Common myeloid progenitor, CD34-positive (primary cell): Measurements from ENCODE around the gene CFAP74.
A peak's percentile ranks its signal among the peaks of the same experiment; 100 is the strongest.

Source experiments
- CTCF ChIA-PET: fragments of 350-600 bp; sonication (Branson Sonifier 250); formaldehyde crosslinking; loops from one replicate; lab custom pipeline; 2021; ENCODE audit warnings: antibody characterized with exemption; lab: Charles Lee
- POLR2A ChIA-PET: fragments of 350-600 bp; sonication (Branson Sonifier 250); formaldehyde crosslinking; loops from one replicate; lab custom pipeline; 2021; ENCODE audit warnings: antibody characterized with exemption; lab: Charles Lee
- DNase-seq, 3 donors: peaks; one replicate each; pipeline versions ENCODE4 v3.0.0 to v3.0.0-alpha.2; 2013
- H3K27ac ChIP-seq, 2 experiments: 1 replicate in 1 of 2; 2 replicates in 1 of 2; pipeline ENCODE4 v1.7.0; 2013; ENCODE audit warnings: inconsistent platforms in 2 of 2, low read length in 2 of 2, mild to moderate bottlenecking in 2 of 2, low read depth in 1 of 2, moderate library complexity in 1 of 2; ENCODE audit not compliant: severe bottlenecking in 2 of 2, insufficient read depth in 1 of 2, poor library complexity in 1 of 2
- H3K27me3 ChIP-seq, 5 experiments: replicated peaks in 2 of 5; 1 replicate in 3 of 5; 2 replicates in 2 of 5; pipeline versions ENCODE4 v1.6.1 to v1.7.0; 2013; ENCODE audit warnings: low read length in 4 of 5, mild to moderate bottlenecking in 2 of 5, moderate library complexity in 2 of 5, inconsistent platforms in 1 of 5; ENCODE audit not compliant: insufficient read depth in 5 of 5, control insufficient read depth in 4 of 5
- H3K36me3 ChIP-seq, 4 experiments: 1 replicate in 2 of 4; 2 replicates in 2 of 4; pipeline versions ENCODE4 v1.6.1 to v1.7.0; 2013; ENCODE audit warnings: low read length in 3 of 4, control low read depth in 1 of 4, mild to moderate bottlenecking in 1 of 4; ENCODE audit not compliant: control insufficient read depth in 4 of 4, insufficient read depth in 4 of 4
- H3K4me1 ChIP-seq, 4 experiments: 1 replicate in 3 of 4; 2 replicates in 1 of 4; pipeline versions ENCODE4 v1.6.1 to v1.7.1; 2013; ENCODE audit warnings: low read length in 3 of 4, mild to moderate bottlenecking in 3 of 4, control low read depth in 1 of 4, inconsistent platforms in 1 of 4, moderate library complexity in 1 of 4; ENCODE audit not compliant: control insufficient read depth in 4 of 4, insufficient read depth in 4 of 4; ENCODE audit errors: control extremely low read depth in 1 of 4
- H3K4me3 ChIP-seq, 7 experiments: 1 replicate in 4 of 7; 2 replicates in 3 of 7; pipeline versions ENCODE4 v1.5.1 to v1.7.0; 2013; ENCODE audit warnings: mild to moderate bottlenecking in 7 of 7, low read length in 6 of 7, moderate library complexity in 6 of 7, inconsistent platforms in 2 of 7, low read depth in 2 of 7, control low read depth in 1 of 7; ENCODE audit not compliant: insufficient read depth in 4 of 7, control insufficient read depth in 1 of 7; ENCODE audit errors: extremely low read depth in 1 of 7
- H3K9me3 ChIP-seq, 5 experiments: 1 replicate in 4 of 5; 2 replicates in 1 of 5; pipeline versions ENCODE4 v1.6.1 to v1.7.1; 2013; ENCODE audit warnings: low read length in 4 of 5, mild to moderate bottlenecking in 2 of 5, inconsistent platforms in 1 of 5, low read depth in 1 of 5, moderate library complexity in 1 of 5; ENCODE audit not compliant: control insufficient read depth in 4 of 5, insufficient read depth in 2 of 5; ENCODE audit errors: control extremely low read depth in 1 of 5
- WGBS: methylation state at CpG from one replicate; pipeline ENCODE4 v1.1.5; 2013; ENCODE audit not compliant: insufficient coverage; 5-methylcytosine and 5-hydroxymethylcytosine counted together

The CFAP74 gene

DNA sequence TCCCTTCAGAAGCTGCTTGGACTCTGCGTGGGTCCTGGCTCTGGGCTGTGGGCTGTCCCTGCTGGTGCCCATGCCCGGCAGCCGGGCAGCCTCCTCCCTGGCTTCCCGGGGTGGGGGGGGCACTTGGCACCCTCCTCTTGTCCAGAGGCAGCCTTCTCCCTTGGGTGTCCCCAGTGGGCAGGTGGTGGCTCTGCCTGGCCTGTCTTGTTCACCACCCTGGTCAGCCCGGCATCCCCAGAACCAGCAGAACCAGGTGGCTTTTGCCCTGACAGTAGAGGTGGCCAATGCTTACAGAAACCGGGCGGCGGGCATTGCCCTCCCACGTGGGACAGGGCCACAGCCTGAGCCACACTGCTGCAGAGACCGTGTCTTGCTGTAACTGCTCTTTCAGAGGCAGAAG is 38.0 kb downstream of the CFAP74 start:
- H3K27me3 ChIP-seq = peaks cover 0 to 22% (median 1%) of the 10 kb centered on the region in 5 experiments
- H3K4me3 ChIP-seq = no peak overlapping the region
- H3K4me1 ChIP-seq = no peaks in the 10 kb centered on the region
- WGBS = 88% methylated on average over 10 of the region's 10 CpGs
- CTCF ChIA-PET = interaction anchor here (3.3 kb wide), 1 partner anchor 80 kb away, joined by 17 read pairs; no protein-coding TSS in a partner anchor
- DNase-seq = no peak
- H3K27ac ChIP-seq = no peak overlapping the region
- POLR2A ChIA-PET = interaction anchor here (0.6 kb wide), 1 partner anchor 106 kb away, joined by 3 read pairs; no protein-coding TSS in a partner anchor
- H3K36me3 ChIP-seq = no peaks in the 10 kb centered on the region
- H3K9me3 ChIP-seq = no peaks in the 10 kb centered on the region

DNA sequence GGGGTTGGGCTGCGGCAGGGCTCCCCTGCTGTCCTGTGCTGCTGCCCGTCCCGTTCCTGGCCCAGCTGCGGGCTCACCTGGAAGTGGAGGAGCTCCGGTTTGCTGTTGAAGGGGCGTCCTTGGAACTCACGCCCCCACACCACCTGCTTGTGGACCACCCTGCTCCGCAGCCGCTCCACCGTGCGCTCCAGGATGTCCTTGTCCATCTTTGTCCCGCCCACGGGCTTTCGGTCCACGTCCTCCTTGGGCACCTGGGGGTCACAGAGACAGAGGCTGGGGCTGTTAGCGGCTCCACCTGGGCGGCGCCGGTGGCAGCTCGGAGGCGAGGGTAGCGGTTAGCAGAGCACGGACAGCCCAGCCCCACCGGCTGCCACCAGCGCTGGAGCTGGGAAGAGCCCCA is 38.8 kb downstream of the CFAP74 start:
- Histone ChIP-seq H3K4me1 (peaks cover 0 to 7% (median 4%) of the 10 kb centered on the region in 4 experiments), H3K9me3 (no peaks in the 10 kb centered on the region), H3K27me3 (peaks cover 0 to 25% (median 6%) of the 10 kb centered on the region in 5 experiments), H3K36me3 (no peaks in the 10 kb centered on the region), H3K27ac (no peak overlapping the region), H3K4me3 (no peak overlapping the region)
- 91% methylated on average over 23 of the region's 25 CpGs for WGBS
- DNase-seq = no peak
- ChIA-PET CTCF (interaction anchor here (3.3 kb wide), 1 partner anchor 81 kb away, joined by 17 read pairs; no protein-coding TSS in a partner anchor), POLR2A (interaction anchor here (0.6 kb wide), 1 partner anchor 107 kb away, joined by 3 read pairs; no protein-coding TSS in a partner anchor)

- H3K4me3 ChIP-seq = no peak overlapping the region
Measured at GRCh38 chr1:1963570-1963969, 40.0 kb downstream of the CFAP74 start.

DNA sequence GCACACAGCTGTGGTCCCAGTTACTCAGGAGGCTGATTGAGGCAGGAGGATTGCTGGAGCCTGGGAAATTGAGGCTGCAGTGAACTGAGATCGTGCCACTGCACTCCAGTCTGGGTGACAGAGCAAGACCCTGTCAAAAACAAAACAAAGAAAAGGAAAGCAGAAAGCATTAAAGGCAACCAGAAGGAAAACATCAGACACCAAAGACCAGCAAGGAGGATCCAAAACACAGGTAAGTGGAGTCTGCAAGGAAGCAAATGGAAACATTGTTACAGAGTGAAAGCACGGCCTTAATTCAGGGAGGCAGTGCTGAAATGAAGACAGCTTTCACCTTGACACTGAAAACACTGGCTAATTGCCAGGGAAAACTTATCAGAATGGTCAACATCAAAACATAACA is 40.8 kb downstream of the CFAP74 start:
- peaks cover 0 to 33% (median 8%) of the 10 kb centered on the region in 5 experiments for H3K27me3 ChIP-seq
- H3K4me3 ChIP-seq = no peak overlapping the region
- ChIA-PET POLR2A (no interaction called here), CTCF (interaction anchor here (12.7 kb wide), 1 partner anchor 80 kb away, joined by 144 read pairs; no protein-coding TSS in a partner anchor)
- H3K4me1 ChIP-seq = peaks cover 0 to 10% (median 6%) of the 10 kb centered on the region in 4 experiments
- 100% methylated on average over 2 of the region's 2 CpGs for WGBS
- H3K9me3 ChIP-seq = no peaks in the 10 kb centered on the region
- no peaks in the 10 kb centered on the region for H3K36me3 ChIP-seq
- H3K27ac ChIP-seq = no peak overlapping the region
- no peak for DNase-seq

More at GRCh38 chr1:1963570-1963969, 40.0 kb downstream of the CFAP74 start:
- DNase-seq = no peak
- Histone ChIP-seq H3K9me3 (no peaks in the 10 kb centered on the region), H3K27me3 (peaks cover 0 to 32% (median 6%) of the 10 kb centered on the region in 5 experiments), H3K27ac (no peak overlapping the region), H3K36me3 (no peaks in the 10 kb centered on the region), H3K4me1 (peaks cover 0 to 9% (median 6%) of the 10 kb centered on the region in 4 experiments)
- CTCF ChIA-PET = interaction anchor here (12.7 kb wide), 1 partner anchor 79 kb away, joined by 144 read pairs; no protein-coding TSS in a partner anchor
- WGBS = 92% methylated on average over 16 of the region's 17 CpGs
- POLR2A ChIA-PET = no interaction called here

DNA sequence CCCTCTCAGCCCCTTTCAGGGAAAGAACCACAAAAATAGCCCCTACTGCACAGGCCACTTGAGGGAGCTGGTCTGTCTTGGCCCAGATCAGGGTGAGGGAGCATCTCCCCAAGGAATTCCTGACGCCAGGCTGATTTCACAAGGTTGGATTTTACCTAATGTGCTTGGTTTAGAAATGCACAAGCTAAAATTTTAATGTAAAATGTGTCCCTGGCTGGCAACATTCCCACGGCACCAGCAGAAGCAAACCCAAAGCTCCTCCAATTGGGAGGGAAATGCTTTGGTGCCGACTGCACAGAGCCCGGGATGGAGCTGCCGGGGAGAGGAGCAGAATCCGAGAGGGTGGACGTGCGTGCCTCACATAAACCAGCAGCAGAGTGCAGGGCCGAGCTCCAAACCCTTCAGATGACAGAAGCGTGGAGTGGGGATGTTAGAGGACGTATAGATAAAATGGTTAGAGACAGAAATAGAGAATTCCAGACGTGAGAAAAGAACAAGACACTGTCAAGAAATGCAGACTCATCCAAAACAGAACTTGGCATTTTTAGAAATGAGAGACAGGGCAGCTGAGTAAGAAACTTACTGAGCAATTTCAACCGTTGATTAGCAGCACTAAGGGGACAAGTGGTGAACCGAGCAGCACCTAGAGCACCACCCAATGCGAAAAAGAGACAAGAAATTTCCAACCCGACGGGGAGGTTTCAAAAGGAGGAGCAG is 42.9 kb downstream of the CFAP74 start:
- Histone ChIP-seq H3K36me3 (no peaks in the 10 kb centered on the region), H3K27me3 (peaks cover 0 to 27% (median 8%) of the 10 kb centered on the region in 5 experiments), H3K4me1 (peaks cover 0 to 10% (median 6%) of the 10 kb centered on the region in 4 experiments), H3K27ac (no peak overlapping the region), H3K4me3 (no peak overlapping the region), H3K9me3 (no peaks in the 10 kb centered on the region)
- 75% methylated on average over 14 of the region's 17 CpGs for WGBS
- ChIA-PET POLR2A (no interaction called here), CTCF (interaction anchor here (0.7 to 12.7 kb wide), 13 partner anchors 9 to 586 kb away, joined by 3 to 144 read pairs (median 4); partner anchors contain the start of gene CFAP74)
- no peak for DNase-seq

- Histone ChIP-seq H3K27ac (no peak overlapping the region), H3K4me3 (peak overlapping the region in 2 of 7 experiments; percentile 36 to 48), H3K27me3 (peaks cover 0 to 20% (median 8%) of the 10 kb centered on the region in 5 experiments), H3K4me1 (peaks cover 0 to 10% (median 6%) of the 10 kb centered on the region in 4 experiments), H3K9me3 (no peaks in the 10 kb centered on the region), H3K36me3 (no peaks in the 10 kb centered on the region)
- 5% methylated on average over 15 of the region's 23 CpGs for WGBS
- ChIA-PET POLR2A (no interaction called here), CTCF (interaction anchor here (0.9 to 12.7 kb wide), 10 partner anchors 16 to 168 kb away, joined by 3 to 144 read pairs (median 4); partner anchors contain the start of gene CFAP74)
- DNase-seq = peak; percentile 76 to 87 (median 86)
Measured at GRCh38 chr1:1959840-1960479, 43.6 kb downstream of the CFAP74 start.
